ENCODE results near the gene YPEL5.

YPEL5 gene

DNA sequence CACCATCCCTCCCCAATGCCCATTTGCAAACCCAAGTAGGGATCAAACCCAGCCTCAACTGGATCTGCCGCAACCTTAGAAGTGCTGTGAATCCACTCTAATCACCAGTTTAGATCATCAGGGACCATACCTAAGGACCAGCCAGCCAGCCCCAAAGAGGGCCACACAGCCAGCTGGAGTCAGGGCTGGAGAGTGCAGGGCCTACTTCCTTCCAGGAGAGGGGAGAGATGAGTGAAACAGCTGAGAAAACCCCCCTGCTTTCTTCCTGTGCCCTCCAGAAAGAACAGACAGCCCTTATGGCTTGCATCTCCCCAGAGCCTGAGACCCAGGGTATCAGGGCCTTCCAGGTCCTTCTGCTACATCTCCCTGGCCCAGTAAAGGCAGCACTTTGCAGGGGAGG lies 25.8 kb downstream of the YPEL5 start:
- DNase-seq: no peak

DNA sequence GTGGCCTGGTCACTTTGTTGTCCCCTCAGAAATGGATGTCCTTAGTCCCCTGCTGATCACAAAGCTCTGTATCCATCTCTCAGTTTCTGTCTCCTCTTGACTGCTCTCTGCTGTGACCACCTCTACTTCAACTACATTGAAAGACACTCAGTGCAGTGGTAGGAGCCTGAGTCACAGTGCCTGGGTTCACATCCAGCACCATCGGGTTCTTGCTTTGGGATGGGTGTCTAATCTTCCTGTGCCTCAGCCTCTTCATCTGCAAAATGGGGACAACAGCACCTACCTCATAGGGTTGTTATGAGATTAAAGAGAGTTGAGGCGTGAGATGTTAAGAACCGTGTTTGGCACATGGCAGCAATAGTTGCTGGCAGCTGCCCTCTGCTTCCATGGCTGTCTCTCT lies 30.6 kb downstream of the YPEL5 start:
- no peak for DNase-seq

DNA sequence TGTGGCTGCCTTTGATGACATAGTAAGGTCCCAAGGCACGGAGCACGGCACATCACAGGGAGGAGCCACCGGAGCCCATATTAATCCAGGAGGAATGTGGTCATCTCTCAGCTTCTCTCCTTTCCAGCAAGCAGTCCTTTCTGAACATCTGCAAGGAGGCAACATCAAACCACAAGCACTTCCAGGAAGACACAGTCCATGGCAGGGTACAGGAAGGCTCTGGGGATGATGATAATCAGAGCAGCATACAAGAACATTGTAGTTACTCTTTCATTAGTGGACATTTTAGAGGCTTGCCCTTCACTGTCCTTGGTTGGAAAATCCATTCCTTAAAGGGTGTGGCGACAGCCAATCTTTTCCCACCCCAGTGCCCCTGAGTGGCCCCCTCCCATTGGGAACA lies 31.1 kb downstream of the YPEL5 start:
- no peak for DNase-seq

DNA sequence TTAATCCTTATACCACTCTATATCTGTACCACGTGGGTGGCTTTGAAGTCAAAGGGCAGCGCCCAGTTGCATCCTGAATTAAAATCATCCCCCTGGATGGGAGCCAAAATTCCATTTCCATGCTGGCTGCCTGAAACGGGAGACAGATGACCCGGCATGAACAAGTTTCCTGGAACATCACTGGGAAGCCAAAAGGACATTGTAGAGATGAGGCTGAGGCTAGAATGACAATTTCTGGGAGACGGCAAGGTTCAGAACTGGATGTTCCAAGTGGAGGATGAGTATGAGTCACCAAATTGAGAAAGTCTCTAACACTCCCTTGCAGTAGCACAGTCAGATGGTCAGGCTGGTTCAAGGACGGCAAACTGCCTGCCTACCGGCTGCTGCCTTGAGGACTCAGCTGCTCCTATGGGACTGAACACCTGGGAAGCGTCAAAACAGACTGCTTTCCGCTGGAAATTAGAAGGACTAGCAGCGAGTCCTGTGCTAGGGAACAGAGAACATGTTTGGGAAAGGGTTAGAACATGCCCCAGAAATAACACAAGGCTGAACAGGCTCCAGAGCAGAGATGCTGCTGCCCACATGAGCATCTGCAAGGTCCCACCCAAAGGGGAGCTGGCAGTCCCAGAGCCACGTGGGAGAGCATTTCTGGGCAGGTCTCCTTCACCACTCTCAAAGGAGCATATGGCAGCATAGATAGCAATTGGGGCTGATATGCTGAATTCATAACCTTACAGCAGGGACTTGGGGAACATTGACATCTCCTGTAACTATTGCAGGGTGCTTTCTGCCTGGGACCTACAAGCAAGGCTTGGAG lies 32.0 kb downstream of the YPEL5 start:
- DNase-seq: no peak

DNA sequence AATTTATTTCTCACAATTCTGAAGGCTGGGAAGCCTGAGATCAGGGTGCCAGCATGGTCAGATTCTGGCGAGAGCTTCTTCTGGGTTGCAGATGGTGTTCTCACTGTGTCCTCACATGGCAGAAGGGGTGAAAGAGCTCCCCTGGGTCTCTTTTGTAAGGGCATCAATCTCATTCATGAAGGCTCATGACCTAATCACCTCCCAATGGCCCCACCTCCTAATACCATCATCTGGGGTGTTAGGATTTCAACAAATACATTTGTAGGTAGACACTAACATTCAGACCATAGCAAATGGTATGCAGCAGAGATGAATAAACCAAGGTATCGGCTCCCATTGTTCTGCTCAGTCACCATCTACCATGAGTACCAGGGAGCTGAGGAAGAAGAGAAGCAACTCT lies 32.7 kb downstream of the YPEL5 start:
- no peak for DNase-seq

DNA sequence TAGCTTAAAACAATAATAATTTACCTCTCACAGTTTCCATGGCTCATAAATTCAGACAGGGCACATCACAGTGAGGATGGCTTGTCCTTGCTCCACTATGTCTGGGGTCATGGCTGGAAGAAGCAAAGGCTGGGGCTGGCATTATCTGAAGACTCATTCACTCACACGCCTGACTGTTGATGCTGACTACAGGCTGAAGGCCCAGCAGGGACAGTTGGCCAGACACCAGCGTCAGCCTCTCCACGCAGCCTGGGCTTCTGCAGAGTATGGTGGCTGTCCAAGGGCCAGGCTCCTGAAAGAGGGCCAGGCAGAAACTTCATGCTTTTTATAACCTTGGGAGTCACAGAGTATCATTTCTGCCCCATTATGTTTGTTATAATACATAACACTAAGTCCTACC lies 33.4 kb downstream of the YPEL5 start:
- no peak for DNase-seq

DNA sequence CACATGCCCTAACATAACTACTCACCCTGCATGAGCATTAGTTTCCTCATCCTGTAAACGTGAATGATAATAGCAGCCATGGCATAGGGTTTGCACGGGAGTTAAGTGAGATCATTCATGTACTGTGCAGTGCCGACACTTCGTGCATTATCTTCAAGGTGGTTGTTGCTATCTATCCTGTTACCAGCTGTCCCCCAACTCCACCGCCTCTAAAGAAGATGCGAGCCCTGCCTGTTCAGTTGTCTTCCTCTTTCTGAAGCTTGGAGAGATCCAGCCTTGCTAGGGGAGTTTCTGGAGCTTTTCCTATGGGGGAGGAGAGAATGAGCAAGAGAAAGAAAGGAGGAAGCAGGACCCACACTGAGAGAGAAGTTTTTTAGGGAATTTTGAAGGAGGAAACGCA lies 34.4 kb downstream of the YPEL5 start:
- no peak for DNase-seq

DNA sequence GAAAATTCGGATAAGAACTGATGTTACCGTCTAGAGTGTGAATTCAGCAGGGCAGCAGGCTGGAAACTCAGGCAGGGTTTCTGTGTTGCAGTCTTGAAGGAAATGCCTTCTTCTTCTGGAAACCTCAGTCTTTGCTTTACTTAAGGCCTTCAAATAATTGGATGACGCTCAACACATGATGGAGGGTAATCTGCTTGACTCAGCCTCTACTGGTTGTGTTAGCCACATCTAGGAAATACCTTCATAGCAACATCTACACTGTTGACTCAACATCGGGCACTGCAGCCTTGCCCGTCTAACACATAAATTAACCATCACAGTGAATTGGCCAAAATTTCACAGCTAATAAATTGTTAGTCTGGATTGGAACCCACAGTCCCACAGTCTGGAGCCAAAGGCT lies 37.2 kb downstream of the YPEL5 start:
- no peak for DNase-seq

DNA sequence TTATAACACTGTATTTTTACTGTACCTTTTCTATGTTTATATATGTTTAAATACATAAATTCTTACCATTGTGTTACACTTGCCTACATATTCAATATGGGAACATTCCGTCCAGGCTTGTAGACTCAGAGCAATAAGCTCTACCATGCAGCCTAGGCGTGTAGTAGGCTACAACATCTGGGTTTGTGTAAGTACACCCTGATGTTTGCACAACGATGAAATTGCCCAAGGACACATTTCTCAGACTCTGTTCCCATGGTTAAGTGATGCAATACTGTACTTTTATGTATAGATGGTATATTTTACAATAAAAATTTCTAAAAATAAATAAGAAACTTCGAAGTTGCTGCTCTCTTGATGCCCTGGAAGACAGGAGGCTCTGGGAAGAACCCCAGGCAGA lies 38.4 kb downstream of the YPEL5 start:
- no peak for DNase-seq

DNA sequence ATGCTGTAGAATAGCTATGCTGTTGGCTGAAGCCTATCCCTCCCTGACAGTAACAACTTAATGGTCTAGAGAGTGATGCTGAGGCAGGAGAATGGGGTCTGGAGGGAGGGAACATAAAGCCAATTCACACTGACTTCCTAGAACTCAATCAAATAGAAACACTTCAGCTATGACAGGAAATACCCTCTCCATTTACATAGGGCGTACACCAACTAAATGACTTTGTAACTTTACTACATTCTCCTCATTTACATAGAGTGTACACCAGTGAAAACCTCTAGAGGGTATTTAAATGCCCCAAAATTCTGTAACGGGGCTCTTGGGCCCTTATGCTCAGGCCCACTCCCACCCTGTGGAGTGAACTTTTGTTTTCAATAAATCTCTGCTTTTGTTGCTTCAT lies 41.5 kb downstream of the YPEL5 start:
- no peak for DNase-seq

DNA sequence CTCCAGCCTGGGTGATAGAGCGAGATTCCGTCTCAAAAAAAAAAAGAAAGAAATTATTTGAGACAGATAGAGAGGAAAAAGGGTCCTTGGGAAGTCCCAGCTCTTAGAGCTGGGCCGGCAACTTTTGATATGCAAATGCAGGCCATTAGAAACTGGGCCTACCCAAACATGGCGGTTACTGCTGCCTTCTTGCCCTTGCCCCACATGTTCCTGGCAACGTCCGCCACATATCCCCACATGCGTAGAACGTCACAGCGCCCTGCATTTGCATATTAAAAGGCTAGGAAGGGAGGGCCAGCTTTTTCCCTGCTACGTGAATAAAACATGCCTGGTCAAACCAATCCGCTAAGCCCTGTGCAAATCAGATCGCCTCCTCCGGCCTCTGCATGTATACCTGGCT lies 43.8 kb downstream of the YPEL5 start:
- DNase-seq: no peak

DNA sequence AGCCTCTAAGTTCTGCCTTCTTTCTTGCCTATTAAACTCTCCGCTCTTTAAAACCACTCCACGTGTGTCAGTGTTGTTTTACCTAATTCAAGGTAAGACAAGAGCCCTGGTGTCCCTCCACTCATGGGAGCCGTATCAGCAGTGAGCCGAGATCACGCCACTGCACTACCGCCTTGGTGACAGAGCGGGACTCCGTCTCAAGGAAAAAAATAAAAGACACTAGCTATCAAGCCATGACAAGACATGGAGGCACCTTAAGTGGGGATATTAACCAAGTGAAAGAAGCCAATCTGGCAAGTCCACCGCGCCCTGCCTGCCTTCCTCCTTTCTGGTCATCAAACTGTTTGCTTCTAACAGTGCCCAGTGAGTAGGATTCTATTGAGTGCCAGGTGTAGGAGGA lies 44.3 kb downstream of the YPEL5 start:
- DNase-seq: no peak

DNA sequence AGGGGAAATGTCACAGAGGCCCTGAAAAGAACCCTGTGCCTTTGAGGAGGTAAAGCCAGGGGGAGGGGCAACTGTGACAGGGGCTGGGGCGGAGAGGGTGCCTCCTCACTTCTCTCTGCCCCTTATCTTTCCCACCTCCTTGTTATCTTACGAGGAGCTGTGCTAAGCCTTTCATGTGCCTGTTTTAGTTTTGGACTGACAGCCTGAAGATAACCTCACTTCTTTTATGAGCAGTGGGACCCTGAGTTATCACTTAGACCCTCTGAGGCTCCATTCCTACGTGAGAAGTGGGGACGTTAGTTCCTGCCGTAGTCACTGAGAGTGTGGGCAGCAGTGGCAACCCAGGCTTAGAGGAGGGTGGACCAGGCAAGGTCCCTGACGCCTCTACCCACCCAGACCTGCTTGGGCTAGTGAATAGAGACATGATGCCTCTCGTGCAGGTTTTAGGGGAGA lies 45.0 kb downstream of the YPEL5 start:
- no peak for DNase-seq

DNA sequence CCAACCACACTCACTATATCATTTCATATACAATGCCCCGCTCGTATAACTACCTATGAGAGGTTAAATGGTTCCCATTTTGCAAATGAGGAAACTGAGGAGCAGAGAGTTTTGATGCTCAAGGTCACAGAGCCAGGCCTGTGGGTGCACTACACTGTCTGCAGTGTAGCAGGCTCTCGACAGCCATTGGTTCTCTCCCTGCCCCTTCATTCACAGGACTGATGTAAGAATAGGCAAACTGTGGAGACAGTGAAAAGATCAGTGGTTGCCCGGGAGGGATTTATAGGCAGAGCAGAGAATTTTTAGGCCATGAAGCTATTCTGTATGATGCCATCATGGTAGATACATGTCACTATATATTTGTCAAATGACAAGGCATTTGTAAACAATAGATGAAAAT lies 45.5 kb downstream of the YPEL5 start:
- DNase-seq: no peak

DNA sequence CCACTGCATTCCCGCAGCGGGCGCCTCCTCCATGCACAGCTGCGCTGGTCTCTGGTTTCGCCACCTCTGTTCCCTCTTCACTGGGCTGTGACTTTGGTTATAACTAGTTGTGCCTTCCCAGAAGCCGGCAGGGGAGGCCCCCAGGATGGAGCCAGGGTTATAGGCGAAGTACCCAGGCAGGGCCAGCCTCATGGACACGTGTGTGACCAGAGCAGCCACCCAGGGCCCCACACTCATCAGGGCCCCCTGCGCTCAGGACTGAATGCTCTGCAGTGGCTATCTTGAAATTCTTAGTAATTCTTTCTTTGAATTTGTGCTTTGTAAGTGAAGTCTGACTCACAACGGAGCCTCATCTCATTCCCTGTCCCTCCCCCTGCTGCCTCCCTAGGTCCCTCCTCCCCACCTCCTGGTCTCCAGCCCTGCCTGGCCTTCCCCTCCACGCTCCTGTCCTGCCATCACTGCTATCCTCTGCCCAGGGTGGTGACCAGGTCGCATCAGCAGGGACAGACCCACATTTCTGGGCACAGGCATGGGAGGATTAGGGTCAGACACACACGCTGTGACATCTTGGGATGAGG lies 46.4 kb downstream of the YPEL5 start:
- no peak for DNase-seq

DNA sequence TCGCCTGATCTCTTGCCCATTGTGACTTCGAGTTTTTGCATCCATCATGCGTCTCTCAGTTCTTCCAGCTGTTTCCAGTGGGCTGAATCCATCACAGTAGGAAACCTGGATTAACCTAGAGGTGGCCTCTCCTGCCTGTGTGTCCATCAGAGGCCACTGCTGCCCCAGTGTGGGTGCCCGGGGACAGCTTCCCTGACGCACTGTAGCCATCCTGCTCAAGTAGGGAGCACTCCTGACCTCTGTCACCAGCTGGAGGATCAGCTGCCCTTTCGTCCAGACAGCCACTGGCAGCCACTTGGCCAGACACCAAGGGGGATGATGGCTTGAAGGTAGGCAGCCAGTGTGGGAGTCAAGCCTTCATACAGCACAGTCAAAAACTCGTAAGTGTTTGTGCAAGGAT lies 47.6 kb downstream of the YPEL5 start:
- no peak for DNase-seq

DNA sequence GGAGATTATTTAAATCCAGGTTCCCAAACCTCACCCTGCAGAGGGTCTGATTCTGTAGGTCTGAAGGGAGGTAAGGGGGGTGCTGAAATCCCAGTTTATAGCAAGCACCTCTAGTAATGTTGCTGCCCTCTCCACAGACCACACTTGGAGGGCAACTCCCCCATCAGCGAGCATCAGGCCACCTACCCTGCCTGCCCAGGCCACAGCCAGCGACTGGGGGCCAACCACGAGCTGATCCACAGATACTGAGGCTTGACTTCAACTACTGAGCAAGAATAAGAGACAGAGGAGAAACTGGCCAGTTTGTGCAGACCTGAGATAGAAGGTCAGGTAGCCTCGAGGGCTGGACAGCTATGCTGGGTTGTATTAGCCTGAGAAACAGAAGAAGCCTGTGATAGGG lies 48.2 kb downstream of the YPEL5 start:
- DNase-seq: no peak

DNA sequence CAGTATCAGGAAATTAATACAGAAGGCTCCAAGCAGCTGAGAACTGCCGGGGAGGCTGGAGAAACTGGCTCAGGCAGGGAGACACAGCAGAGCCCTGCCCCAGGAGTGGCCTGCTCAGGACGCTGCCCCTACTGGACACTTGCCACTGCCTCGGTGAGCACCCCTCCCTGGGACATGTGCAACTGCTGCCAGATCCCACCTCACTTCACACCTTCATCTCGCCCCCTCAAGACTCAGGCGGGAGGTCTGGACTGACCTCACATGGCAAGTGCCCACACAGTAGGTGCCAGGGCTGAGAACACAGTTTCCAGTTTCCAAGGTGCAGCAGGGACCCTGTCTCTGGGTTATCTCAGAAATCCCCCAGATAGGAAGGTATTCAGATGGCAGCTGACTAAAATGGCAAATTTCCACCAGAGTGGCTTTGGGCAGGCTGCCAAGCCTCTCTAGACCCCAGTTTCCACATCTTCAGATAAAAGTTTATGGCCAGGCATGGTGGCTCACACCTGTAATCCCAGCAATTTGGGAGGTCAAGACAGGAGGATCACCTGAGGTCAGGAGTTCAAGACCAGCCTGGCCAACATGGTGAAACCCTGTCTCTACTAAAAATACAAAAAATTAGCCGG lies 50.9 kb downstream of the YPEL5 start:
- no peak for DNase-seq

DNA sequence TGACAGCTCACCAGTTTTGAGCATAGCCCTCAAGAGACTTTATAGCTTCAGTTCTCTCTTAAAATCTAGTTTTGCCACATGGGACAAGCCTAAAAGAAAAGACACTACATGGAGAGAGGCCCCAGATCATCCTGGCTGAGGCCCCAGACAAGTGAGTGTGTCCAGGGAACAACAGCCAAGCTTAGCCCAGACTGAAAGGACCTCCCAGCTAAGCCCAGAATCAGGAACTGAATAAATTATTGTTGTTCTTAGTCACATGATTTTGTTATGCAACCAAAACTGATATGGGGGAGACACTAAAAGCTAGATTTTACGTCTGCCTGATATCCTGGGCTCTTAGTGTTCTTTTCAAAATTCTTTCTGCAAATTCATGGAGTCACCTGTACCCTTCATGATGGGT lies 55.2 kb downstream of the YPEL5 start:
- no peak for DNase-seq

DNA sequence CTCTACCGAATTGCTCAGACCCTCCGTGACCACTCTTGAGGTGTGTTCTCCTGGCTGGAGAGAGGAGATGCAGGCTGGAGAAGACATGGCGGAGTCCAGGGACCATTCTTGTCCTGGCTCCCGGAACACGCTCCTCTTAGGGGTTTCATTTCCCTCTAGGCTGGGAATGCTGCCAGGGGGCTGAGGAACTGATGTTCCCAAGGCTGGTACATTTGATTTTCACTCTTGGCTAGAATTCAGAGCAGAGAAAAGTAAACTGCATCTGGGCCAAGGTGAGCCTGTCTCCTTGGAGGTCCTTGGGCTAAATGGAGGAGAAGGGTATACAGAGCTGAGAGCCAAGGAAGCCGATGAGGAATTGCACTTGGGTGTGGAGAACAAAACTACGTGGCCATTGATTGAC lies 56.3 kb downstream of the YPEL5 start:
- no peak for DNase-seq

DNA sequence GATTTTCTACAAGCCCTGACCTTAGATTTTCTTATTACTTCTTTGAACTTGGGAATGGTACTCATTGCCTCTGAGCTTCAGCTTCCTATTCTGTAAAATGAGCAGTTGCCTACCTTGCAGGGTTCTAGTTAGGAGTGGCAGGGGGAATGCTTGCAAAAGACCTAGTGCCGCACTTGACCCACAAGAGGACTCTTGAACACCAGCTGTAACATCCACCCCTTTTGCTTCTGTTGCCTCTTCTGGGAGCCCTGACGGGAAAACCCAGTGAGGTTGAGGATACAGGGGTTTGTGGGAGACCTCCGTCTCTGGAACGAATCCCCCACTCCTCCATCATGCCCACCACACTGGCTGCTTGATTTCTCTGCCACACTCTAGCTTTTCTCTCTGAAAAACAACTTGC lies 57.5 kb downstream of the YPEL5 start:
- no peak for DNase-seq

DNA sequence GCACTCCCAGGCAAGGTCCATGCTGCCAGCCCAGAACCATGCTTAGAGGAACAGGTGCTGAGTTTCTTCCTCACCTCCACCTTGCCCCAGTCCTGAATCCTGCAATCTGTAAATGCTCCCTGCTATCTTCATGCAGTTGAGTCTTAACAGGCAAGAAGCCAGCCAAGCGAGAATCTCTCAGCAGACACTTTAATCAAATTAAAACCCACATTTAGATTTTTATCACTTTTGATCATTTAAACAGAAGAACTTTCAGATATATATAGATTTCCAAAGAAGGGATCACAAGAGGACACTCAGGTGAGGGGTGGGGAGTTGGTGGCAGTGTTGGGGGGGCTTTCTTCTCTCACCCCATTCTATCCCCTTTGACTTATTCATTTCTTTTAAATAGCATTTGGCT lies 58.6 kb downstream of the YPEL5 start:
- no peak for DNase-seq

DNA sequence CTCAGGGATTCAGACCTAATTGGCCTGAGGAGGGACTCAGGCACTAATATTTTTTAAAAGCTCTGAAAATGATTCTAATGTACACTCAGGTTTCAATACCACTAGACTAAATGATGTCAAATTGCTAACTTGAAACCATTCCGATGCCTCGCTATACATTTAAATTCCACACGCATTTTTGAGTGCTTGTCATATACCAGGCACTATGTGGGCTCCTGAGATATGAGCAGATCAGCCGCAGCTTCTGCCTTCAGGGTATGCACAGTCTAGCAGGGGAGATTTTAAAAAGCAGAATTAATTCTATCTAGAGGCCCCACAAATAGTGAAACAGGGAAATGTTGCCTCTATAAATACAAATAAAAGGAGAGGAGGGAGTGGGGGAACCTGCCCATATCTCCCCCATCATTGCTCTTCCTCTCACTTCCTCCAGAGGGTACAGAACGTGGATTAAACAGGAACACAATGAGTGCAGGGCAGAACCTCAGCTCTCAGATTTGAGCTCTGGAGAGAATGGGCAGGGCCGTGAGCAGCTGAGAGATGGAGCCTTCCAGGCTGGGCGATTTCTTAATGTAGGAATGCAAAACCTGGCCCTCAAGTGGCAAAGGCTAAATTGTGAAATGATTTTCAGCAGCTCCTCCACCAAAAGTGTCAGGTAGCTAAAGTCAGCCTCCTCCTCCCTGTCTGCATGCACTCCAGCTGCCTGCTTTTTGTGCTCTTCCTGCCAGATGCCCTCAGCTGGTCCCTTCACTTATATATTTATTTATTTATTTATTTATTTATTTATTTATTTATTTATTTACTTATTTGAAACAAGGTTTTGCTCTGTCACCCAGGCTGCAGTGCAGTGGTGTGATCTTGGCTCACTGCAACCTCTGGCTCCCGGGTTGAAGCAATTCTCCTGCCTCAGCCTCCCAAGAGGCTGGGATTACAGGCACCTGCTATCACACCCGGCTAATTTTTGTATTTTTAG lies 59.9 kb downstream of the YPEL5 start:
- DNase-seq: no peak
